ENCODE results near the gene ARHGEF10L.

The ARHGEF10L gene

GRCh38 chr1:17663646-17664045 is 124.1 kb downstream of the ARHGEF10L start:
- DNase-seq, result no peak

GRCh38 chr1:17664322-17664721 is 124.8 kb downstream of the ARHGEF10L start:
- no peak for DNase-seq

DNA sequence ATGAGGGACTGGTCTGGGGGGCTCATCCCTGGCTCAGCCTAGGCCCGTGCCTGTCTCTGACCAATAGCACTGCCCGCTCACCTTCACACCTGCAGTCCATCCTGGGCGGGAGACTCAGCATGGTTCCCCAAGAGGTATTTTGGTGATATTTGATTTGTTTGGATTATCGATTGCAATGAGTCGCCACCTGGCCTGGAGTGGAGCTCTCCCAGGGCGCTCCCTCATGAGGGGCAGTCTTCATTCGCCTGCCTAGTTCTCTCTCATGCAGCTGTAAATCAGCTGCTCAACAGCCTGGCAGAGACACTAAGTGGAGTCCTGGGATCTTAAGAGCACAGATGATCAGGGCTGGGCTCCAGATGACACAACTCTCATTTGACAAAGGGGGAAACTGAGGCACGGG is 125.6 kb downstream of the ARHGEF10L start:
- DNase-seq, result no peak

GRCh38 chr1:17665950-17666720 is 126.6 kb downstream of the ARHGEF10L start:
- no peak for DNase-seq

DNA sequence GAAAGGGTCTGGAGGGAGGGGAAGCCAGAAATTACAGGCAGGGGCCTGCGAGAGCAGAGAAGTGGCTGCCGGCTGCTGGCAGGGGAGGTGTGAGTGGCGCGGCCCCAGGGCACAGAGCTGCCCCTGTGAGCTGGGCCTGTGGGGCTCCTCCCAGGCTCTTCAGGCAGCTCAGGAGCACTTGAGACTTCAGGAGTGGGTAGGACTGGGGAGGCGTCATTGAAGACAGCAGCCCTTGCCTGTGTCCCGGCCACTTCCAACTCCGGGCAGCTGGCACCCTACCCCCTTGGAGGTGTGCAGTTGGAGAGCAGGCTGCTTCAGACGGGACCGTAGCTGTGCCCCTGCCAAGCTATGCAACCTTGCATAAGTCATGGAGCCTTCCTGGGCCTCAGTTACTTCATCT is 128.1 kb downstream of the ARHGEF10L start:
- peak; percentile 71 for DNase-seq

DNA sequence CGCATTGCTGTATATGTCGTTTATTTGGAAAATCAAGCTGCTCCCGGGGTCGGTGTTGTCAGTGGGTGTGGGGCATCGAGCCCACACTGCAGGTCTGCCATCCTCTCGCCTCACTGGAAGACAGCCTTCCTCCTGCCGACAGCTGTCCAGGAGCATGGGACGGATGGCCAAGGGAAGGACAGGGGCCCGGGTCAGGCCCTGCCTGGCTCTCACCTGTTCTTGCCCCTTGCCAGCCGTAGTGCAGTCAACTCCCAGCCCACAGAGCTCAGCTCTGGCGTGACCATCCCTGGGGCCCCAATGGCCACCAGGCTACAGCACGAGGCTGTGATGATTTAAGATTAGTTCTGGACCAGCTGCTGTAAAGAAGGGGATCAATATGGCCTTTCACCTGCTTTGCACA is 128.7 kb downstream of the ARHGEF10L start:
- no peak for DNase-seq

DNA sequence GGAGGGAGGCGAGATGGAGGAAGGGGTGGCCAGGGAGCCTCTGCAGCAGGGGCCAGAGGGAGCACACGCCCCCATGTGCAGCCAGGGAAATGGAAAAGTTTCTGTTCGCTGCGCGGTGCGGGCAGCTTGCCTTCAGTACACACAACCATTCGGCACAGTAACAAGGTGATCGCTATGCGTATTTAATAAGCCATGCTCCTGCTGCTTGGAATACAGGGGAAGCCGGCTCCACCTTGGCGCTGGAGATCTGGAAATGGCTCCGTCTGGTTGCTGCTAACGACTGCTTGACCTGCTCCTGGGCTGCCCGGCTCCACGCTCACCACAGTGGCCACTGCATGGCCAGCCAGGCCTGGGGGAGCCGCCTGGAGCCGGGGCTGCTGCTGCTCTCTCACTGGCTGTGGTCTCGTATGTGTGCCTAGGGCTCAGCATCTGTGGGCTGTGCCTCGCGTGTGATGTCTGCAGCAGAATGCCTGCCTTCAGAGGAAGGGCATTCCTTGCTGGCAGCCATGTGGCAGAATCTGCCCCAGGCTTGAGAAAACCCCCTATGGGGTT is 129.2 kb downstream of the ARHGEF10L start:
- DNase-seq, result no peak

DNA sequence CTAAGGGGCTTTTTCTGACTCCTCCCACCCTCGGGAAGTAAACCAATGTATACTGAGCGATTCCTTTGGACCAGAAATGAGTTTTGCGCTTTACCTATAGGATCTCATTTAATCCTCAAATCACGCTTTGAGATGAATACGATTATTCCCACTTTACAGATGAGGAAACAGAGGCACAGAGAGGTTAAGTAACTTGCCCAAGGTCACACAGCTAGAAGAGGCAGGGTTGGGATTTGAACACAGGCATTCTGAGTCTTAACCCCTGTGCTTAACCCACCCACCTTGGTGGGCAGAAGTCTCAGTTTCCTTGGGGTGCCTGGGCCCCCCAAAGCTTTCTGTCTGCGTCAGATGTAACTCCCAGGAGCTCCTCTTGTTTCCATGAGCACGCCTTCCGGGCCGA is 129.8 kb downstream of the ARHGEF10L start:
- no peak for DNase-seq

GRCh38 chr1:17669866-17670451 is 130.5 kb downstream of the ARHGEF10L start:
- no peak for DNase-seq

GRCh38 chr1:17670587-17671313 is 131.3 kb downstream of the ARHGEF10L start:
- no peak for DNase-seq

- no peak for DNase-seq
These were observed 131.8 kb downstream of the ARHGEF10L start for GRCh38 chr1:17671314-17671705.

- DNase-seq, result peak; percentile 33
These were observed 132.2 kb downstream of the ARHGEF10L start for GRCh38 chr1:17671741-17672140.

GRCh38 chr1:17672226-17672625 is 132.7 kb downstream of the ARHGEF10L start:
- no peak for DNase-seq

GRCh38 chr1:17673329-17674072 is 134.0 kb downstream of the ARHGEF10L start:
- no peak for DNase-seq

DNA sequence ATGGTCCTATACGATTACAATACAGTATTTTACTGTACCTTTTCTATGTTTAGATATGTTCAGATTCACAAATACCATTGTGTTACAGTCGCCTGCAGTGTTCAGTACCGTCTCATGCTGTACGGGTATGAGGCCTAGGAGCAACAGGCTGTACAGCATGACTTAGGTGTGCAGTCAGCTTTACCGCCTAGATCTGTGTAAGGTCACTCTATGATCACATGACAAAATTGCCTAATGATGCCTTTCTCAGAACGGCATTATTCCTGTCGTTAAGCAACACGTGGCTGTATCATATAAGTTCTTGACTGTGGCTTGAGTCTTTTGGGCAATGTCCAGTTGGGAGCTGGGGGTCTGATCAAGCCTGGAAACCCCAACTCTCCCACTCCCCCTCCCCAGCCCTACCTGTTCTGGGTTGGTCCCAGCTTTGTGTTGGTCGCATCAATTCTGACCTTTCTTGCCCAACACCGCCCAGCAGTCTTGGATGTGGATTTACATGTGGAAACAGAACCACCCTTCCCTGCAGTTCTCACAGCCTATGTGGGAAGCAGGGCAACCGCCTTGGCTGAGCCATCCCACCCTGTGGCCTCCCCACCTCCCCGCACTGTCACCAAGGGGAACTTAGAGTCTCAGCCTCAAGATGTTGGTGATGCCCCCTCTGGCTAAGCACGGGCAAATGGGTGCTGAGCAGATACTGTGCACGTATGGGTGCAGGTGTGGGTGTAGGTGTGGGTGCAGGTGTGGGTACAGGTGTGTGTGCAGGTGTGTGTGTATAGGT is 135.4 kb downstream of the ARHGEF10L start:
- no peak for DNase-seq

DNA sequence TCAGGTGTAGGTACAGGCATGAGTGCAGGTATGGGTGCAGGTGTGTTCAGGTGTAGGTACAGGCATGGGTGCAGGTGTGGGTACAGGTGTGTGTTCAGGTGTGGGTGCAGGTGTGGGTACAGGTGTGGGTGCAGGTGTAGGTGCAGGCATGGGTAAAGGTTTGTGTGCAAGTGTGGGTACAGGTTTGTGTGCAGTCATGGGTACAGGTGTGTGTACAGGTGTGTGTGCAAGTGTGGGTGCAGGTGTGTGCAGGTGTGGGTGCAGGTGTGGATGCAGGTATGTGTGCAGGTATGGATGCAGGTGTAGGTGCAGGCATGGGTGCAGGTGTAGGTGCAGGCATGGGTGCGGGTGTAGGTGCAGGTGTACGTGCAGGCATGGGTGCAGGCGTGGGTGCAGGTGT is 136.2 kb downstream of the ARHGEF10L start:
- no peak for DNase-seq

- DNase-seq, result no peak
These were observed 137.0 kb downstream of the ARHGEF10L start for GRCh38 chr1:17676387-17677060.

DNA sequence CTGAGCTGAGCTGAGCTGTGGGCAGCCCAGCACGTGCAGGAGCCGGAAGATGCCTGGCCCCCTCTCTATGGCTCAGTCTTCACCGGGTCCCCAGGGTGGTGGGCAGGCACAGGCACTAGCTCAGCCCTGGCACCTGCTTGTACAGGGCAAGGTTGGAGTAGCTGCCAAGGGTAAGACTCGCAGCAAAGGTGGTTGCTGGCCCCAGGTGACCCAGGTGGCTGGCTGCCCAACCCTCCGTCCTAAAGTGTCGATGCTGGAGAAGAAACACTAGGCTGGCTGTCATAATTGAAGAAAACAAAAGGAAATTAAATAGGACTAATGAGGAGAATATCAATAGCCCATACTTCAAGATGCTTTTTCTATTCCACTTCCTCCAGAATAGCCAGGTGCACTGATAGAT is 138.5 kb downstream of the ARHGEF10L start:
- DNase-seq, result no peak

- no peak for DNase-seq
These were observed 140.4 kb downstream of the ARHGEF10L start for GRCh38 chr1:17679856-17680255.

DNA sequence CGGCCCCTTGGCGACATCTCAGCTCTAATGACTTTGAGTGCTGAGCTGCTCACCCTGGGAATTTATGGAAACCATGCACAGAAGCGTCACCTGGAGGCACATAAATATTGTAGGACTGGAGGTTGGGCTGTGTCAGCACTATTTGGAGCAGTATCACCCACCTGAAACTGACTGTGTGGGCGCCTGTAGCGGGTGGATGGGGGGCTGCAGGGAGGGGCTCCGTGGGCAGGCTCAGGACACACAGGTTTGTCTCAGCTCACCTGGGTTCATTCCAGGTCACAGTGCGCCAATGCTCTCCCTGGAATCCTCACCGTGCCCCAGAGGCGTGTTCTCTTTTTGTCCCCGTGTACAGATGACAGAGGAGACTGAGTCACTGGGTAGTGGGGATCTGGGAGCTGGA is 140.8 kb downstream of the ARHGEF10L start:
- no peak for DNase-seq

GRCh38 chr1:17682400-17682799 is 142.9 kb downstream of the ARHGEF10L start:
- no peak for DNase-seq

DNA sequence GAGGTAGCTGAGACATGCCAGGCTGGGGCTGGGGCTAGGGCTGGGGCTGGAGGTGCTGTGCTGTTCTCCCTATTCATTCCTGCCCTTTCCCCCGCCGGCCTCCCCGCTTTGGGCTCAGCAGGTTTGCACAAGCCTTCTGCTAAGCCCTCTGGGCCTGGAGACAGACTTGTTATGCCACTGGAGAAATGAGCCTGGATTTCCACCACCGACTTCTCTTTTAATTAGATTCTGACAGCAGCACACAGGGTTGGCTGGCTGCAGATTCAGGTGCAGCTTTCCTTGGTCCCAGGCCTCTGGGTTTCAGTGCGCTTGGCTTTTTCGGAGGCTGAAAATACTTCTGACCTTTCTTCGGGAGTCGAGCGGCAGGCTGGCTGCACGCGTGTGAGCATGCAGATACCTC is 144.1 kb downstream of the ARHGEF10L start:
- no peak for DNase-seq

Measured in NCI-H524 treated with DMSO at 0.1 percent for 48 hours (cell line).